Spleen (tissue), 11 donors: ENCODE measurements around the gene MTIF2. TPM values are rescaled to one million over a fixed set of nuclear protein-coding genes. Genes with fewer than 3 reads are reported as not detected.
"Not testable (repeated sequence)": the region's sequence is repeated elsewhere in the genome, so short reads cannot be mapped to it uniquely, and the experiment has no call there.

ENCODE experiments used
- DNase-seq: peaks from one replicate; pipeline ENCODE4 v3.0.0-alpha.2; 2020
- H3K27ac ChIP-seq, 8 donors: fragments of 200-600 bp; sonication (generic) in 7 of 8; 1 replicate in 4 of 8; 2 replicates in 4 of 8; pipeline versions ENCODE4 v1.5.0 to v1.8.0; 2016 to 2021; ENCODE audit warnings: inconsistent platforms in 4 of 8, mild to moderate bottlenecking in 4 of 8, moderate library complexity in 1 of 8
- H3K27me3 ChIP-seq, 7 donors: fragments of 200-600 bp; sonication (generic) in 6 of 7; replicated peaks in 1 of 7; 1 replicate in 4 of 7; 2 replicates in 3 of 7; pipeline versions ENCODE4 v1.5.0 to v1.8.0; 2016 to 2021; ENCODE audit warnings: inconsistent platforms in 3 of 7, mild to moderate bottlenecking in 1 of 7
- H3K36me3 ChIP-seq, 6 donors: fragments of 200-600 bp; sonication (generic) in 5 of 6; 1 replicate in 4 of 6; 2 replicates in 2 of 6; pipeline versions ENCODE4 v1.5.0 to v1.8.0; 2016 to 2021; ENCODE audit warnings: inconsistent platforms in 2 of 6
- H3K4me1 ChIP-seq, 6 donors: fragments of 200-600 bp; sonication (generic) in 5 of 6; 1 replicate in 3 of 6; 2 replicates in 3 of 6; pipeline versions ENCODE4 v1.5.0 to v1.8.0; 2016 to 2021; ENCODE audit warnings: inconsistent platforms in 3 of 6
- H3K4me3 ChIP-seq, 8 donors: fragments of 200-600 bp; sonication (generic) in 7 of 8; 1 replicate in 4 of 8; 2 replicates in 4 of 8; pipeline versions ENCODE4 v1.5.0 to v1.8.0; 2016 to 2021; ENCODE audit warnings: inconsistent platforms in 4 of 8, mild to moderate bottlenecking in 4 of 8, moderate library complexity in 2 of 8
- H3K9me3 ChIP-seq, 8 donors: fragments of 200-600 bp; sonication (generic) in 7 of 8; 1 replicate in 4 of 8; 2 replicates in 4 of 8; pipeline versions ENCODE4 v1.5.0 to v1.8.0; 2016 to 2021; ENCODE audit warnings: inconsistent platforms in 4 of 8
- CTCF ChIP-seq, 11 experiments: fragments of 200-600 bp in 7 of 11; fragments of 450-650 bp in 4 of 11; sonication (generic) in 4 of 11; IDR thresholded peaks in 8 of 11; conservative IDR thresholded peaks in 3 of 11; 1 replicate in 7 of 11; 2 replicates in 4 of 11; pipeline versions ENCODE4 v1.4.0 to v1.8.0; 2016 to 2021; ENCODE audit warnings: antibody characterized with exemption in 11 of 11, inconsistent platforms in 4 of 11, mild to moderate bottlenecking in 1 of 11
- POLR2A ChIP-seq, 3 donors: fragments of 450-650 bp; IDR thresholded peaks; one replicate each; pipeline ENCODE4 v1.5.1; 2017; ENCODE audit warnings: antibody characterized with exemption in 3 of 3, mild to moderate bottlenecking in 1 of 3
- POLR2AphosphoS5 ChIP-seq, 3 donors: sonication (generic); formaldehyde crosslinking; IDR thresholded peaks; one replicate each; pipeline ENCODE4 v1.5.1; 2017; ENCODE audit warnings: antibody characterized with exemption in 3 of 3
- WGBS, 5 donors: extraction: QIAGEN DNeasy Blood & Tissue Kit in 3 of 5; methylation state at CpG; one replicate each; pipeline versions ENCODE4 v1.1.5 to v1.1.7; 2013 to 2018; 5-methylcytosine and 5-hydroxymethylcytosine counted together
- intact Hi-C: fragments of 100-400 bp; cut with DNase I; formaldehyde crosslinking; loops from one replicate; pipeline ENCODE4 v1.15.0; 2023; ENCODE audit warnings: low total_unique reads
- polyA plus RNA-seq, 3 donors: library from polyadenylated mRNA; stranded (reverse); fragments of 200-250 nt; gene quantifications; one replicate each; pipeline ENCODE4 v1.2.1, GENCODE V29; 2013
- total RNA-seq, 7 donors: library from RNA; depleted of rRNA in 3 of 7; stranded (reverse); fragments of >200 nt in 3 of 7; fragmentation: NEBNext Ultra II Directional in 4 of 7; extraction: Animal tissue kit (Norgen Biotek cat#: 25700) in 4 of 7; gene quantifications; one replicate each; pipeline versions ENCODE4 v1.1.0 to v1.2.1, GENCODE V29; 2016 to 2021
- donor health status: healthy with polysubstance abuse.
- donor health status: DM: no; HTN: no; CAD: no; lungs with moderate emphysema.
- donor health status: DM: no; HTN: no; CAD: no.
- donor health status: Bipolar disorder and iron deficiency.
- donor health status: healthy.
- donor health status: DM: no; HTN: no; CAD: no.
- donor health status: DM: yes; HTN: yes; CAD: no.

MTIF2 gene
- total and polyA plus RNA-seq, 10 donors, result 18.4 to 28.5 (median 21.4) TPM

- no peaks in the 10 kb centered on the region for H3K9me3 ChIP-seq
- peaks cover 0 to 99% (median 65%) of the 10 kb centered on the region in 6 donors for H3K36me3 ChIP-seq
- intact Hi-C loops, result no loop called here
- no peak for TF ChIP-seq POLR2A (IDR thresholded peaks at IDR 0.05)
- TF ChIP-seq POLR2AphosphoS5 (IDR thresholded peaks at IDR 0.05), result no peak
- no peak for TF ChIP-seq CTCF (IDR thresholded peaks at IDR 0.05 in 8 of 11, conservative IDR thresholded peaks at IDR 0.05 in 3 of 11)
- no peaks in the 10 kb centered on the region for H3K27me3 ChIP-seq
- no peak overlapping the region for H3K27ac ChIP-seq
- H3K4me1 ChIP-seq, result no peaks in the 10 kb centered on the region
- no peak for DNase-seq
- no peak overlapping the region for H3K4me3 ChIP-seq
- WGBS, 5 donors, result 83 to 93% (median 88%) methylated on average over 5 of the region's 5 CpGs
Measured at GRCh38 chr2:55245411-55245810, 23.6 kb downstream of the MTIF2 start.

- Histone ChIP-seq H3K27ac (no peak overlapping the region), H3K9me3 (no peaks in the 10 kb centered on the region), H3K4me1 (no peaks in the 10 kb centered on the region), H3K36me3 (peaks cover 0 to 100% (median 62%) of the 10 kb centered on the region in 6 donors), H3K27me3 (no peaks in the 10 kb centered on the region), H3K4me3 (no peak overlapping the region)
- intact Hi-C loops, result no loop called here
- DNase-seq, result no peak
- no peak for TF ChIP-seq POLR2AphosphoS5 (IDR thresholded peaks at IDR 0.05)
- TF ChIP-seq POLR2A (IDR thresholded peaks at IDR 0.05), result no peak
- no peak for TF ChIP-seq CTCF (IDR thresholded peaks at IDR 0.05 in 8 of 11, conservative IDR thresholded peaks at IDR 0.05 in 3 of 11)
- 43 to 68% (median 56%) methylated on average over 1 of the region's 1 CpG for WGBS, 5 donors
Measured at GRCh38 chr2:55242617-55243016, 26.4 kb downstream of the MTIF2 start.

- H3K4me3 ChIP-seq, H3K27me3 ChIP-seq, H3K27ac ChIP-seq, DNase-seq, intact Hi-C loops, H3K9me3 ChIP-seq, H3K4me1 ChIP-seq: not testable (repeated sequence)
- H3K36me3 ChIP-seq, result peaks cover 0 to 100% (median 65%) of the 10 kb centered on the region in 6 donors
- WGBS, 5 donors, result 87 to 97% (median 92%) methylated on average over 8 of the region's 8 CpGs
Measured at GRCh38 chr2:55241582-55241981, 27.4 kb downstream of the MTIF2 start.

GRCh38 chr2:55239656-55240222, 29.3 kb downstream of the MTIF2 start:
- Histone ChIP-seq H3K4me3 (no peak overlapping the region), H3K27me3 (no peaks in the 10 kb centered on the region), H3K27ac (no peak overlapping the region), H3K4me1 (peaks cover 2 to 23% (median 11%) of the 10 kb centered on the region in 6 donors), H3K9me3 (no peaks in the 10 kb centered on the region), H3K36me3 (peaks cover 0 to 100% (median 67%) of the 10 kb centered on the region in 6 donors)
- TF ChIP-seq CTCF (IDR thresholded peaks at IDR 0.05 in 8 of 11, conservative IDR thresholded peaks at IDR 0.05 in 3 of 11) (no peak), POLR2AphosphoS5 (IDR thresholded peaks at IDR 0.05) (no peak), POLR2A (IDR thresholded peaks at IDR 0.05) (no peak)
- no peak for DNase-seq
- intact Hi-C loops, result no loop called here
- WGBS, 5 donors, result 71 to 76% (median 73%) methylated on average over 4 of the region's 4 CpGs
